Left lung (tissue), 14 donors: ENCODE measurements around the gene CHMP2B. TPM values are rescaled to one million over a fixed set of nuclear protein-coding genes. Genes with fewer than 3 reads are reported as not detected.

Experiments used
- ATAC-seq: fragments of 200-7000 bp; cut with Tn5 transposase; one replicate; pipeline ENCODE4 v1.9.1; 2020; ENCODE audit warnings: moderate library complexity
- DNase-seq, 4 donors: peaks; one replicate each; pipeline ENCODE4 v3.0.0-alpha.2; 2013 to 2020
- H3K27ac ChIP-seq, 2 donors: fragments of 200-600 bp; sonication (generic) in 1 of 2; one replicate each; pipeline versions ENCODE4 v1.5.0 to v1.8.0; 2020 to 2021
- H3K27me3 ChIP-seq, 2 donors: fragments of 200-600 bp; sonication (generic) in 1 of 2; one replicate each; pipeline versions ENCODE4 v1.5.0 to v1.8.0; 2020 to 2021
- H3K36me3 ChIP-seq, 2 donors: fragments of 200-600 bp; sonication (generic) in 1 of 2; one replicate each; pipeline versions ENCODE4 v1.5.0 to v1.8.0; 2020 to 2021
- H3K4me1 ChIP-seq, 2 donors: fragments of 200-600 bp; one replicate each; pipeline ENCODE4 v1.8.0; 2021
- H3K4me3 ChIP-seq, 2 donors: fragments of 200-600 bp; sonication (generic) in 1 of 2; one replicate each; pipeline versions ENCODE4 v1.5.0 to v1.8.0; 2020 to 2021; ENCODE audit warnings: mild to moderate bottlenecking in 1 of 2
- H3K9me3 ChIP-seq, 2 donors: fragments of 200-600 bp; sonication (generic) in 1 of 2; one replicate each; pipeline versions ENCODE4 v1.5.0 to v1.8.0; 2020 to 2021
- CTCF ChIP-seq, 2 donors: fragments of 200-600 bp; sonication (generic) in 1 of 2; IDR thresholded peaks; one replicate each; pipeline versions ENCODE4 v1.5.0 to v1.8.0; 2021; ENCODE audit warnings: antibody characterized with exemption in 2 of 2
- intact Hi-C, 2 donors: fragments of 100-400 bp; cut with DNase I; formaldehyde crosslinking; loops; one replicate each; pipeline versions ENCODE4 v1.11.2 to v1.14.2; 2022
- long read RNA-seq, 12 donors: library from polyadenylated mRNA in 2 of 12; unstranded in 2 of 12; transcript quantifications; one replicate each; pipeline ENCODE4 v2.0.0 and lab custom pipeline, GENCODE V29; 2019 to 2026
- polyA plus RNA-seq, 6 donors: library from polyadenylated mRNA; unstranded; fragments of 120-200 nt; gene quantifications; one replicate each; pipeline ENCODE4 v1.2.1, GENCODE V29; 2013; ENCODE audit not compliant: insufficient read length in 6 of 6
- total RNA-seq, 2 donors: library from RNA; stranded (reverse); fragmentation: NEBNext Ultra II Directional; extraction: Animal tissue kit (Norgen Biotek cat#: 25700); gene quantifications; one replicate each; pipeline ENCODE4 v1.2.1, GENCODE V29; 2021
- donor health status: DM: no; HTN: yes; CAD: no.
- donor health status: DM: no; HTN: no; CAD: no.

The CHMP2B gene
- total RNA-seq (10 to 100 TPM; 41.1 to 47.4 TPM), polyA plus RNA-seq (10 to 100 TPM; 39.3 to 50.1 (median 48.3) TPM)
- long read RNA-seq, donor 1, transcript CHMP2B-201 (6 exons, 2,557 nt): major isoform, 31 of 34 reads
- long read RNA-seq, donor 1, partial matches to known transcripts: 0 of 34 reads
- long read RNA-seq, donor 1, other reads (novel, unspliced or antisense): 0 of 34 reads
- long read RNA-seq, donor 2, transcript CHMP2B-202 (2 exons, 664 nt): minor isoform, 7 of 44 reads
- long read RNA-seq, donor 2, transcript CHMP2B-201 (6 exons, 2,557 nt): major isoform, 20 of 44 reads
- long read RNA-seq, donor 2, partial matches to known transcripts: 17 of 44 reads
- long read RNA-seq, donor 2, other reads (novel, unspliced or antisense): 0 of 44 reads
- long read RNA-seq, donor 3, transcript CHMP2B-201 (6 exons, 2,557 nt): major isoform, 17 of 17 reads
- long read RNA-seq, donor 3, partial matches to known transcripts: 0 of 17 reads
- long read RNA-seq, donor 3, other reads (novel, unspliced or antisense): 0 of 17 reads
- long read RNA-seq, donor 4, transcript CHMP2B-201 (6 exons, 2,557 nt): major isoform, 40 of 55 reads
- long read RNA-seq, donor 4, partial matches to known transcripts: 12 of 55 reads
- long read RNA-seq, donor 4, other reads (novel, unspliced or antisense): 3 of 55 reads
- long read RNA-seq, donor 5, transcript CHMP2B-201 (6 exons, 2,557 nt): major isoform, 21 of 23 reads
- long read RNA-seq, donor 5, partial matches to known transcripts: 0 of 23 reads
- long read RNA-seq, donor 5, other reads (novel, unspliced or antisense): 0 of 23 reads
- long read RNA-seq, donor 6, transcript CHMP2B-201 (6 exons, 2,557 nt): major isoform, 20 of 23 reads
- long read RNA-seq, donor 6, partial matches to known transcripts: 0 of 23 reads
- long read RNA-seq, donor 6, other reads (novel, unspliced or antisense): 0 of 23 reads
- long read RNA-seq, donor 7, transcript CHMP2B-201 (6 exons, 2,557 nt): major isoform, 7 of 7 reads
- long read RNA-seq, donor 7, partial matches to known transcripts: 0 of 7 reads
- long read RNA-seq, donor 7, other reads (novel, unspliced or antisense): 0 of 7 reads
- long read RNA-seq, donor 8, transcript CHMP2B-201 (6 exons, 2,557 nt): major isoform, 19 of 21 reads
- long read RNA-seq, donor 8, partial matches to known transcripts: 0 of 21 reads
- long read RNA-seq, donor 8, other reads (novel, unspliced or antisense): 0 of 21 reads
- long read RNA-seq, donor 9, partial matches to known transcripts: 0 of 1 reads
- long read RNA-seq, donor 9, other reads (novel, unspliced or antisense): 0 of 1 reads
- long read RNA-seq, donor 10, transcript CHMP2B-201 (6 exons, 2,557 nt): major isoform, 44 of 61 reads
- long read RNA-seq, donor 10, partial matches to known transcripts: 9 of 61 reads
- long read RNA-seq, donor 10, other reads (novel, unspliced or antisense): 5 of 61 reads
- long read RNA-seq, donor 11, transcript CHMP2B-201 (6 exons, 2,557 nt): major isoform, 40 of 41 reads
- long read RNA-seq, donor 11, partial matches to known transcripts: 0 of 41 reads
- long read RNA-seq, donor 11, other reads (novel, unspliced or antisense): 0 of 41 reads
- long read RNA-seq, donor 12, transcript CHMP2B-201 (6 exons, 2,557 nt): major isoform, 17 of 19 reads
- long read RNA-seq, donor 12, partial matches to known transcripts: 0 of 19 reads
- long read RNA-seq, donor 12, other reads (novel, unspliced or antisense): 0 of 19 reads

- DNase-seq (peak; percentile 92 to 99 (median 96)), ATAC-seq (peak; percentile 94)
- Histone ChIP-seq H3K4me3 (peak within 1 kb of the TSS; percentile 82 to 94), H3K9me3 (no peaks in the 10 kb centered on the region), H3K36me3 (no peaks in the 10 kb centered on the region), H3K27ac (peak within 1 kb of the TSS; percentile 96 to 98), H3K4me1 (peaks cover 15 to 32% of the 10 kb centered on the region in 2 donors), H3K27me3 (no peaks in the 10 kb centered on the region)
- TF ChIP-seq CTCF (IDR thresholded peaks at IDR 0.05): no peak
- intact Hi-C loops: no loop called here
These were observed at the start of gene CHMP2B for GRCh38 chr3:87227104-87227834. Gene CHMP2B, plus strand, starts transcription at chr3:87227309. Its CDS starts 214 bp downstream, at chr3:87227523.

GRCh38 chr3:87179642-87180041 lies 47.5 kb upstream of the CHMP2B start:
- Histone ChIP-seq H3K4me1 (no peaks in the 10 kb centered on the region), H3K27me3 (no peaks in the 10 kb centered on the region), H3K36me3 (no peaks in the 10 kb centered on the region), H3K4me3 (no peak overlapping the region), H3K27ac (no peak overlapping the region), H3K9me3 (no peaks in the 10 kb centered on the region)
- intact Hi-C loops: no loop called here
- DNase-seq (no peak), ATAC-seq (no peak)
- no peak for TF ChIP-seq CTCF (IDR thresholded peaks at IDR 0.05)

GRCh38 chr3:87181551-87181950 lies 45.6 kb upstream of the CHMP2B start:
- Histone ChIP-seq H3K36me3 (no peaks in the 10 kb centered on the region), H3K9me3 (no peaks in the 10 kb centered on the region), H3K4me1 (no peaks in the 10 kb centered on the region), H3K4me3 (no peak overlapping the region), H3K27me3 (no peaks in the 10 kb centered on the region), H3K27ac (no peak overlapping the region)
- ATAC-seq (no peak), DNase-seq (no peak)
- intact Hi-C loops: no loop called here
- no peak for TF ChIP-seq CTCF (IDR thresholded peaks at IDR 0.05)

- no peaks in the 10 kb centered on the region for H3K9me3 ChIP-seq
- intact Hi-C loops: no loop called here
- H3K36me3 ChIP-seq: no peaks in the 10 kb centered on the region
- H3K27me3 ChIP-seq: no peaks in the 10 kb centered on the region
- DNase-seq: no peak
- H3K27ac ChIP-seq: no peak overlapping the region
- no peak for TF ChIP-seq CTCF (IDR thresholded peaks at IDR 0.05)
- no peak overlapping the region for H3K4me3 ChIP-seq
- no peaks in the 10 kb centered on the region for H3K4me1 ChIP-seq
- no peak for ATAC-seq
These were observed 45.1 kb upstream of the CHMP2B start for GRCh38 chr3:87182023-87182422.
